GM18526 (cell line): ENCODE measurements around the gene SPDYA.

Experiments
- POLR2A ChIP-seq: IDR thresholded peaks from 3 replicates; pipeline ENCODE4 v1.6.1; 2011; ENCODE audit not compliant: insufficient read length; ENCODE audit errors: extremely low read depth

Gene SPDYA

GRCh38 chr2:28871620-28872019 is 61.0 kb downstream of the SPDYA start:
- TF ChIP-seq POLR2A = no peak

GRCh38 chr2:28880193-28880592 is 69.6 kb downstream of the SPDYA start:
- TF ChIP-seq POLR2A = no peak

GRCh38 chr2:28893488-28893887 is 82.9 kb downstream of the SPDYA start:
- no peak for TF ChIP-seq POLR2A

- TF ChIP-seq POLR2A = peak; percentile 86
Observed at GRCh38 chr2:28894470-28895188, 84.0 kb downstream of the SPDYA start, which contains the start of gene WDR43. TSS of gene WDR43 (plus strand) at chr2:28894667. CDS start at chr2:28894699, 32 bp downstream.

GRCh38 chr2:28895189-28895893 is 84.7 kb downstream of the SPDYA start:
- TF ChIP-seq POLR2A = no peak

GRCh38 chr2:28896906-28897305 is 86.3 kb downstream of the SPDYA start:
- TF ChIP-seq POLR2A = no peak

- no peak for TF ChIP-seq POLR2A
Observed at GRCh38 chr2:28898048-28898447, 87.4 kb downstream of the SPDYA start.
